ENCODE results near the gene CABP7. TPM values are rescaled to one million over a fixed set of nuclear protein-coding genes. Genes with fewer than 3 reads are reported as not detected.
A peak's percentile ranks its signal among the peaks of the same experiment; 100 is the strongest.

CABP7 gene
- total RNA-seq, 1 experiment from 2014 or later, result not detected

DNA sequence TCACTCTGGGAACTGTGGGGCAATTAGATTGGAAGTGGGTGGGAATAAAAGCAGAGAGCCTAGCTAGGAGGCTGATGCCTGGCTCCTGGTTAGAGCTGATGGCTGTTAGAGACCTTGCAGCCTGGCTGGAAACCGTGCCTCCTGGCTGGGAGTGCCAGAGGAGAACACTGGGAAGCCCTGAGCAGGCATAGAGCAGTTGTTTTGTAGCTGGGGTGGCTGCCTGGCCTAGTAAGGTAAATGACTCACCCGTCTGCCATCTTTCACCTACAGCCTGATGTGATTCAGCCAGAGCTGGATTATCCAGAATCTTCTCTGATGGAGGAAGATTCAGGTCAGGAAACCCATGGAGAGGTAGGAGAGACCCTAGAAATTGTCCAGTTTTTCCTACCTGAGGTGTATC lies 53.4 kb downstream of the CABP7 start (continued):
- TF ChIP-seq TCF7L2 (IDR thresholded peaks at IDR 0.05; ENCODE audit: borderline replicate concordance, extremely low read depth, insufficient read depth, insufficient read length), result no peak

GRCh38 chr22:29780220-29780619 lies 60.4 kb downstream of the CABP7 start:
- Histone ChIP-seq H3K9me2 (ENCODE audit: insufficient read depth) (no peaks in the 10 kb centered on the region), H3K9me3 (ENCODE audit: control insufficient read depth in 1 of 2, insufficient read depth in 1 of 2, low read depth in 1 of 2, low read length in 2 of 2) (no peaks in the 10 kb centered on the region), H2AFZ (ENCODE audit: low read depth, low read length, poor library complexity, severe bottlenecking) (no peak overlapping the region), H3K27me3 (ENCODE audit: insufficient read depth, low read length) (no peaks in the 10 kb centered on the region), H3K27ac (ENCODE audit: low read depth, low read length) (no peak overlapping the region), H3K79me2 (ENCODE audit: insufficient read depth, low read length) (no peaks in the 10 kb centered on the region), H3K4me2 (ENCODE audit: low read length) (peak overlapping the region; percentile 43), H3K9ac (ENCODE audit: low read length) (no peak overlapping the region), H3K4me3 (replicated peaks in 1 of 2; ENCODE audit: low read depth in 1 of 2, low read length in 2 of 2) (no peak overlapping the region), H4K20me1 (ENCODE audit: insufficient read depth) (no peaks in the 10 kb centered on the region), H3K4me1 (ENCODE audit: control insufficient read depth in 1 of 2, insufficient read depth in 2 of 2, low read length in 2 of 2) (peaks cover 14 to 45% of the 10 kb centered on the region in 2 experiments), H3K36me3 (ENCODE audit: control insufficient read depth in 1 of 2, insufficient read depth in 2 of 2, low read length in 2 of 2) (no peaks in the 10 kb centered on the region)
- intact Hi-C loops (cut with micrococcal nuclease), result no loop called here
- RAD21 ChIA-PET (ENCODE audit: low non-redundant PET in 1 of 2, low total read pairs in 2 of 2, uncharacterized antibody in 2 of 2, unreplicated experiment in 2 of 2), result no interaction called here
- TF ChIP-seq CEBPB (IDR thresholded peaks at IDR 0.05; ENCODE audit: low read depth), result no peak
- no peak for TF ChIP-seq SRF (IDR thresholded peaks at IDR 0.05; ENCODE audit: low read depth)
- TF ChIP-seq POLR2A (IDR thresholded peaks at IDR 0.05; ENCODE audit: borderline replicate concordance, extremely low read depth, insufficient read depth, insufficient read length), result no peak
- no peak for TF ChIP-seq CTCF (IDR thresholded peaks at IDR 0.05 in 2 of 3, conservative IDR thresholded peaks at IDR 0.05 in 1 of 3; ENCODE audit: borderline replicate concordance in 1 of 3, insufficient read depth in 1 of 3, low read depth in 2 of 3, low read length in 2 of 3)
- no peak for TF ChIP-seq ZNF274 (IDR thresholded peaks at IDR 0.05; ENCODE audit: low read depth, low read length)
- no peak for TF ChIP-seq EGR1 (IDR thresholded peaks at IDR 0.05; ENCODE audit: low read depth)
- no peak for TF ChIP-seq TCF7L2 (IDR thresholded peaks at IDR 0.05; ENCODE audit: borderline replicate concordance, extremely low read depth, insufficient read depth, insufficient read length)
- TF ChIP-seq SIN3A (IDR thresholded peaks at IDR 0.05; ENCODE audit: low read depth), result no peak
- CTCF ChIA-PET, result no interaction called here
- no peak for ATAC-seq
- POLR2A ChIA-PET, result no interaction called here
- no TSS peak for BruUV-seq (replicated peaks)
- DNase-seq (ENCODE audit: low read depth, low spot score), result no peak
